Measurements from ENCODE around the gene TIMM23. TPM values are rescaled to one million over a fixed set of nuclear protein-coding genes. Genes with fewer than 3 reads are reported as not detected.

Gene TIMM23
- polyA plus RNA-seq, 3 donors, result 17.2 to 72.1 (median 71.2) TPM

GRCh38 chr10:46022978-46023702, 50.9 kb downstream of the TIMM23 start:
- WGBS (ENCODE audit: insufficient coverage), result under 1% methylated on average over 46 of the region's 49 CpGs
- Histone ChIP-seq H3K9me3 (replicated peaks in 1 of 2; ENCODE audit: control insufficient read depth in 1 of 2, insufficient read depth in 1 of 2, low read length in 2 of 2) (no peaks in the 10 kb centered on the region), H3K36me3 (replicated peaks in 1 of 2; ENCODE audit: control insufficient read depth in 1 of 2, insufficient read depth in 2 of 2, low read length in 2 of 2) (peaks cover 0 to 27% of the 10 kb centered on the region in 2 donors), H4K20me1 (ENCODE audit: insufficient read depth, low read length) (peaks cover 73% of the 10 kb centered on the region), H3K79me2 (ENCODE audit: insufficient read depth, low read length) (peaks cover 100% of the 10 kb centered on the region), H3K27ac (ENCODE audit: low read depth in 1 of 2, low read length in 2 of 2) (peak overlapping the region; percentile 92 to 93), H3K9ac (ENCODE audit: insufficient read depth, low read length, poor library complexity, severe bottlenecking) (peak overlapping the region; percentile 89), H3K4me3 (replicated peaks in 1 of 3; ENCODE audit: low read depth in 2 of 3, low read length in 3 of 3) (peak overlapping the region; percentile 66 to 91 (median 76)), H3K4me2 (replicated peaks; ENCODE audit: extremely low read depth, low read length, poor library complexity, severe bottlenecking) (peak overlapping the region; percentile 85), H3K27me3 (ENCODE audit: control insufficient read depth in 2 of 2, insufficient read depth in 2 of 2, low read length in 2 of 2) (no peaks in the 10 kb centered on the region), H2AFZ (ENCODE audit: insufficient read depth, low read depth, low read length, poor library complexity, severe bottlenecking) (peak overlapping the region; percentile 39), H3K4me1 (ENCODE audit: control insufficient read depth in 1 of 2, insufficient read depth in 2 of 2, low read length in 2 of 2) (peaks cover 62 to 86% of the 10 kb centered on the region in 2 donors)
- peak; percentile 94 to 97 (median 96) for DNase-seq
- H3K4me3 Mint-ChIP-seq, result peak overlapping the region; percentile 91 to 95
- peak; percentile 60 for TF ChIP-seq CTCF (IDR thresholded peaks at IDR 0.05)
- peaks cover 73% of the 10 kb centered on the region for H3K4me1 Mint-ChIP-seq
- peak overlapping the region; percentile 94 to 98 (median 97) for H3K27ac Mint-ChIP-seq
- H3K9me3 Mint-ChIP-seq, result peaks cover 0 to 1% (median 0%) of the 10 kb centered on the region in 7 donors
- intact Hi-C loops (cut with micrococcal nuclease), result loop anchor here in 1 of 2 donors (10.0 kb wide), 1 partner anchor 1058 kb away; no protein-coding TSS in a partner anchor
- H3K36me3 Mint-ChIP-seq, result peaks cover 12 to 28% of the 10 kb centered on the region in 2 donors
- no peaks in the 10 kb centered on the region for H3K27me3 Mint-ChIP-seq (ENCODE audit: low read depth in 3 of 3)

- no peak overlapping the region for H3K4me3 Mint-ChIP-seq
- H3K9me3 ChIP-seq (replicated peaks in 1 of 2; ENCODE audit: control insufficient read depth in 1 of 2, insufficient read depth in 1 of 2, low read length in 2 of 2), result no peaks in the 10 kb centered on the region
- H3K4me3 ChIP-seq (replicated peaks in 1 of 3; ENCODE audit: low read depth in 2 of 3, low read length in 3 of 3), result no peak overlapping the region
- H3K4me2 ChIP-seq (replicated peaks; ENCODE audit: extremely low read depth, low read length, poor library complexity, severe bottlenecking), result no peak overlapping the region
- peaks cover 12 to 28% of the 10 kb centered on the region in 2 donors for H3K36me3 Mint-ChIP-seq
- peaks cover 73% of the 10 kb centered on the region for H4K20me1 ChIP-seq (ENCODE audit: insufficient read depth, low read length)
- H3K9me3 Mint-ChIP-seq, result peaks cover 0 to 1% (median 0%) of the 10 kb centered on the region in 7 donors
- DNase-seq, result no peak
- TF ChIP-seq CTCF (IDR thresholded peaks at IDR 0.05), result no peak
- H3K27me3 ChIP-seq (ENCODE audit: control insufficient read depth in 2 of 2, insufficient read depth in 2 of 2, low read length in 2 of 2), result no peaks in the 10 kb centered on the region
- no peak overlapping the region for H3K9ac ChIP-seq (ENCODE audit: insufficient read depth, low read length, poor library complexity, severe bottlenecking)
- H2AFZ ChIP-seq (ENCODE audit: insufficient read depth, low read depth, low read length, poor library complexity, severe bottlenecking), result no peak overlapping the region
- no peaks in the 10 kb centered on the region for H3K27me3 Mint-ChIP-seq (ENCODE audit: low read depth in 3 of 3)
- H3K27ac ChIP-seq (ENCODE audit: low read depth in 1 of 2, low read length in 2 of 2), result peak overlapping the region; percentile 14 to 93
- peaks cover 62 to 86% of the 10 kb centered on the region in 2 donors for H3K4me1 ChIP-seq (ENCODE audit: control insufficient read depth in 1 of 2, insufficient read depth in 2 of 2, low read length in 2 of 2)
- peaks cover 0 to 27% of the 10 kb centered on the region in 2 donors for H3K36me3 ChIP-seq (replicated peaks in 1 of 2; ENCODE audit: control insufficient read depth in 1 of 2, insufficient read depth in 2 of 2, low read length in 2 of 2)
- peaks cover 100% of the 10 kb centered on the region for H3K79me2 ChIP-seq (ENCODE audit: insufficient read depth, low read length)
- H3K27ac Mint-ChIP-seq, result peak overlapping the region in 6 of 7 donors; percentile 6 to 75 (median 68)
- H3K4me1 Mint-ChIP-seq, result peaks cover 73% of the 10 kb centered on the region
- intact Hi-C loops (cut with micrococcal nuclease), result loop anchor here in 1 of 2 donors (10.0 kb wide), 1 partner anchor 1060 kb away; no protein-coding TSS in a partner anchor
Observed at GRCh38 chr10:46024948-46025347, 52.7 kb downstream of the TIMM23 start.

Data from CD14-positive monocyte (primary cell).